K562 (cell line): Measurements from ENCODE around the gene PASD1. TPM values are rescaled to one million over a fixed set of nuclear protein-coding genes. Genes with fewer than 3 reads are reported as not detected.

ENCODE experiments used
- ATAC-seq: fragments of 200-7000 bp; cut with Tn5 transposase; 3 replicates; pipeline ENCODE4 v1.9.1; 2020; ENCODE audit warnings: moderate library complexity
- BruUV-seq: library from RNA; stranded (reverse); fragments of 400-500 nt; replicated peaks from 2 replicates; lab custom pipeline; 2021; lab: Mats Ljungman, UMichigan
- CTCF ChIA-PET: fragments of 300-600 bp; formaldehyde crosslinking; extraction: SDS; loops from one replicate; lab custom pipeline; 2021; ENCODE audit warnings: low intra/inter-chr PET ratio; lab: Yijun Ruan, JAX
- POLR2A ChIA-PET: fragments of 300-600, 350-650 bp; sonication (Branson Sonifier 250); formaldehyde crosslinking; extraction: SDS; loops from one replicate; lab custom pipeline; 2021; ENCODE audit warnings: antibody characterized with exemption, inconsistent platforms; lab: Yijun Ruan, JAX
- DNase-seq, 4 experiments: peaks; one replicate each; pipeline versions ENCODE4 v3.0.0 to v3.0.0-alpha.2; 2011 to 2018; ENCODE audit warnings: low spot score in 3 of 4, mixed read lengths in 3 of 4; ENCODE audit errors: extremely low read depth in 1 of 4
- FAIRE-seq: peaks from 2 replicates; lab custom pipeline; 2011; peaks lifted over from hg19 to GRCh38; lab: Jason Lieb, UNC
- H2AFZ ChIP-seq: 2 replicates; pipeline ENCODE4 v1.6.0; 2011; ENCODE audit warnings: low read depth, low read length, control low read depth, inconsistent platforms
- H3K27ac ChIP-seq: fragments of 200-600 bp; 3 replicates; pipeline ENCODE4 v1.8.0; 2011; ENCODE audit warnings: low read depth, mild to moderate bottlenecking, control low read depth, inconsistent platforms, low read length, moderate library complexity, mixed read lengths; ENCODE audit errors: extremely low read depth
- H3K27me3 ChIP-seq, 2 experiments: fragments of 300-600 bp in 1 of 2; 2 replicates in 1 of 2; 3 replicates in 1 of 2; pipeline versions ENCODE4 v1.6.0 to v1.8.0; 2011; ENCODE audit warnings: inconsistent platforms in 2 of 2, low read length in 2 of 2, mild to moderate bottlenecking in 1 of 2, mixed read lengths in 1 of 2, moderate library complexity in 1 of 2; ENCODE audit not compliant: control insufficient read depth in 2 of 2, insufficient read depth in 2 of 2
- H3K36me3 ChIP-seq: fragments of 300-600 bp; 3 replicates; pipeline ENCODE4 v1.8.0; 2011; ENCODE audit warnings: mild to moderate bottlenecking, low read length, inconsistent platforms; ENCODE audit not compliant: control insufficient read depth, insufficient read depth
- H3K4me1 ChIP-seq, 2 experiments: fragments of 200-600 bp in 1 of 2; replicated peaks in 1 of 2; 2 replicates in 1 of 2; 3 replicates in 1 of 2; pipeline versions ENCODE4 v1.5.1 to v1.8.0; 2011; ENCODE audit warnings: inconsistent platforms in 2 of 2, low read length in 2 of 2, mild to moderate bottlenecking in 1 of 2, mixed read lengths in 1 of 2, moderate library complexity in 1 of 2; ENCODE audit not compliant: control insufficient read depth in 2 of 2, insufficient read depth in 2 of 2
- H3K4me2 ChIP-seq: 2 replicates; pipeline ENCODE4 v1.6.1; 2011; ENCODE audit warnings: low read length, control low read depth, inconsistent platforms, mixed read lengths; ENCODE audit not compliant: insufficient read depth
- H3K4me3 ChIP-seq: fragments of 200-600 bp; sonication (generic), shearing (Covaris generic); 2 replicates; pipeline ENCODE4 v1.5.1; 2016; ENCODE audit warnings: control low read depth, inconsistent platforms
- H3K79me2 ChIP-seq: fragments of 200-600 bp; 3 replicates; pipeline ENCODE4 v1.8.0; 2011; ENCODE audit warnings: low read length, inconsistent platforms; ENCODE audit not compliant: control insufficient read depth, insufficient read depth
- H3K9ac ChIP-seq, 2 experiments: 2 replicates each; pipeline versions ENCODE4 v1.6.0 to v1.6.1; 2011; ENCODE audit warnings: low read depth in 2 of 2, low read length in 2 of 2, control low read depth in 1 of 2, inconsistent platforms in 1 of 2, mild to moderate bottlenecking in 1 of 2, mixed read lengths in 1 of 2; ENCODE audit not compliant: insufficient read depth in 1 of 2
- H3K9me1 ChIP-seq: one replicate; pipeline ENCODE4 v1.6.0; 2011; ENCODE audit warnings: inconsistent platforms, mild to moderate bottlenecking, low read length, moderate library complexity; ENCODE audit not compliant: control insufficient read depth, insufficient read depth
- H3K9me3 ChIP-seq: replicated peaks from 2 replicates; pipeline ENCODE4 v1.5.1; 2011; ENCODE audit warnings: low read depth, low read length, inconsistent platforms; ENCODE audit not compliant: control insufficient read depth, insufficient read depth
- H4K20me1 ChIP-seq: replicated peaks from 2 replicates; pipeline ENCODE4 v1.6.1; 2011; ENCODE audit warnings: low read length, inconsistent platforms, mixed read lengths; ENCODE audit not compliant: control insufficient read depth, insufficient read depth
- BCLAF1 ChIP-seq, 2 experiments: fragments of 450-650 bp in 1 of 2; IDR thresholded peaks; 2 replicates each; pipeline ENCODE4 v1.6.1; 2011 to 2017; ENCODE audit warnings: low read depth in 2 of 2, antibody characterized with exemption in 1 of 2, borderline replicate concordance in 1 of 2, low read length in 1 of 2, mild to moderate bottlenecking in 1 of 2, mixed read lengths in 1 of 2; ENCODE audit not compliant: control insufficient read depth in 1 of 2
- CEBPG ChIP-seq, 3 experiments: fragments of 200-800 bp in 1 of 3; sonication (Bioruptor generic) in 1 of 3; sonication (generic) in 1 of 3; formaldehyde crosslinking in 1 of 3; IDR thresholded peaks in 2 of 3; conservative IDR thresholded peaks in 1 of 3; 2 replicates each; pipeline versions ENCODE4 v1.6.1 to v1.8.0; 2016 to 2022; ENCODE audit warnings: missing compliant biosample characterization in 2 of 3, missing genetic modification characterization in 2 of 3, mild to moderate bottlenecking in 1 of 3, missing genetic modification reagents in 1 of 3
- ELF4 ChIP-seq: fragments of 450-650 bp; formaldehyde crosslinking; IDR thresholded peaks from 2 replicates; pipeline ENCODE4 v1.4.0; 2022; ENCODE audit warnings: missing genetic modification characterization
- FOXA3 ChIP-seq, 2 experiments: fragments of 450-650 bp in 1 of 2; sonication (generic) in 1 of 2; formaldehyde crosslinking; IDR thresholded peaks in 1 of 2; conservative IDR thresholded peaks in 1 of 2; 2 replicates each; pipeline versions ENCODE4 v1.4.0 to v1.8.0; 2020 to 2022; ENCODE audit warnings: mild to moderate bottlenecking in 2 of 2, missing genetic modification reagents in 1 of 2
- FOXJ3 ChIP-seq: sonication (generic); formaldehyde crosslinking; IDR thresholded peaks from 2 replicates; pipeline ENCODE4 v1.4.0; 2020; ENCODE audit warnings: mild to moderate bottlenecking, missing genetic modification reagents
- NFATC3 ChIP-seq: fragments of 450-650 bp; IDR thresholded peaks from 2 replicates; pipeline ENCODE4 v1.6.1; 2017; ENCODE audit warnings: mild to moderate bottlenecking
- POLR2G ChIP-seq: fragments of 200-400 bp; formaldehyde crosslinking; IDR thresholded peaks from 2 replicates; pipeline ENCODE4 v1.6.1; 2017; ENCODE audit warnings: low read depth, mild to moderate bottlenecking, antibody characterized with exemption, low read length, moderate library complexity
- RFX1 ChIP-seq: fragments of 450-650 bp; IDR thresholded peaks from 2 replicates; pipeline ENCODE4 v1.6.1; 2016; ENCODE audit warnings: mild to moderate bottlenecking, moderate library complexity
- TAL1 ChIP-seq: fragments of 450-650 bp; IDR thresholded peaks from 2 replicates; pipeline ENCODE4 v1.6.1; 2016; ENCODE audit warnings: mild to moderate bottlenecking
- ZNF184 ChIP-seq: sonication (generic); formaldehyde crosslinking; IDR thresholded peaks from 2 replicates; pipeline ENCODE4 v1.5.0; 2020; ENCODE audit warnings: missing genetic modification reagents
- ZNF277 ChIP-seq: fragments of 250-450 bp; sonication (Bioruptor Pico); IDR thresholded peaks from 2 replicates; pipeline ENCODE4 v1.8.0; 2022; ENCODE audit warnings: inconsistent platforms, mild to moderate bottlenecking, moderate library complexity, borderline replicate concordance
- WGBS: fragments of 100-300 bp; shearing (Covaris generic); methylation state at CpG from one replicate; pipeline ENCODE4 v1.1.6; 2016; ENCODE audit warnings: low coverage, mixed read lengths; ENCODE audit not compliant: insufficient coverage; ENCODE audit errors: missing lambda C conversion rate; 5-methylcytosine and 5-hydroxymethylcytosine counted together
- in situ Hi-C: fragments of 300-500 bp; cut with MboI; formaldehyde crosslinking; loops from 4 replicates; pipeline ENCODE4 v1.15.0; 2018; ENCODE audit warnings: inconsistent platforms, mixed read lengths
- intact Hi-C: fragments of 100-400 bp; cut with micrococcal nuclease; formaldehyde crosslinking; loops from 2 replicates; pipeline ENCODE4 v1.14.2; 2022
- polyA plus RNA-seq, 8 experiments: library from polyadenylated mRNA; depleted of rRNA in 4 of 8; stranded (reverse) in 5 of 8; unstranded in 3 of 8; fragments of >200 nt; fragmentation: Nextera tagmentation in 2 of 8; fragmentation: Illumina TruSeq in 1 of 8; extraction: Ambion mirVana in 2 of 8; extraction: Trizol in 1 of 8; gene quantifications; 2 replicates each; pipeline versions ENCODE4 v1.2.1 to v1.2.3, GENCODE V29; 2011 to 2014; ENCODE audit warnings: inconsistent platforms in 1 of 8, missing spikeins in 1 of 8
- total RNA-seq, 7 experiments: library from RNA; depleted of rRNA in 6 of 7; stranded (reverse); fragments of >200 nt in 6 of 7; fragmentation: Illumina TruSeq in 2 of 7; extraction: Trizol in 2 of 7; gene quantifications; 2 replicates each; pipeline versions ENCODE4 v1.2.1 to v1.2.3, GENCODE V29; 2011 to 2021; ENCODE audit warnings: low replicate concordance in 1 of 7

PASD1 gene
- total and polyA plus RNA-seq, 9 of the 15 experiments (the other 6 are each of a cell fraction or from before 2014, with no cell fraction given): 1.7 to 12.8 (median 9.6) TPM

- Histone ChIP-seq H3K9me3 (no peaks in the 10 kb centered on the region), H3K27ac (no peak overlapping the region), H3K27me3 (peaks cover 3 to 53% of the 10 kb centered on the region in 2 experiments; a peak in 3 of 5 replicates), H3K4me2 (no peak overlapping the region), H3K4me3 (no peak overlapping the region), H3K9ac (no peak overlapping the region), H3K36me3 (no peaks in the 10 kb centered on the region), H2AFZ (no peak overlapping the region), H3K79me2 (no peaks in the 10 kb centered on the region), H3K4me1 (no peaks in the 10 kb centered on the region), H3K9me1 (no peaks in the 10 kb centered on the region), H4K20me1 (no peaks in the 10 kb centered on the region)
- DNase-seq (no peak), FAIRE-seq (no peak), ATAC-seq (no peak)
- in situ Hi-C loops: no loop called here
- BruUV-seq: no TSS peak
- POLR2A ChIA-PET: no interaction called here
- intact Hi-C loops: no loop called here
- no peak for TF ChIP-seq BCLAF1 (IDR thresholded peaks at IDR 0.05; ENCODE audit: borderline replicate concordance in 1 of 2, control insufficient read depth in 1 of 2, low read depth in 2 of 2, low read length in 1 of 2)
- no peak for TF ChIP-seq NFATC3
- TF ChIP-seq RFX1: no peak
- no peak for TF ChIP-seq POLR2G
- TF ChIP-seq FOXA3 (CRISPR knock-in tag; conservative IDR thresholded peaks at IDR 0.05 in 1 of 2, IDR thresholded peaks at IDR 0.05 in 1 of 2): no peak
- no peak for TF ChIP-seq TAL1
- TF ChIP-seq CEBPG (CRISPR knock-in tag; IDR thresholded peaks at IDR 0.05): no peak
- TF ChIP-seq CEBPG (tag; conservative IDR thresholded peaks at IDR 0.05 in 1 of 2, IDR thresholded peaks at IDR 0.05 in 1 of 2): no peak
- TF ChIP-seq ELF4 (CRISPR knock-in tag): no peak
- no peak for TF ChIP-seq ZNF184 (CRISPR knock-in tag)
- TF ChIP-seq FOXJ3 (CRISPR knock-in tag): no peak
- TF ChIP-seq ZNF277 (CRISPR knock-in tag): no peak
- CTCF ChIA-PET: no interaction called here
- 6% methylated on average over 4 of the region's 4 CpGs for WGBS
Observed at GRCh38 chrX:151701071-151701470, 137.6 kb downstream of the PASD1 start.
